HG03342 (cell line): Measurements from ENCODE around the gene HCFC1.

Experiments used
- ATAC-seq: cut with Tn5 transposase; IDR thresholded peaks from one replicate; pipeline ENCODE4 v1.9.1; 2021; ENCODE audit warnings: mild to moderate bottlenecking, moderate library complexity; ENCODE audit not compliant: unreplicated experiment

HCFC1 gene

GRCh38 chrX:153925739-153926551 is 45.7 kb downstream of the HCFC1 start, which contains the start of gene ARHGAP4:
Gene ARHGAP4, minus strand, starts transcription at chrX:153926264. Its CDS starts 62 bp downstream, at chrX:153926202.
- ATAC-seq: peak; percentile 1

DNA sequence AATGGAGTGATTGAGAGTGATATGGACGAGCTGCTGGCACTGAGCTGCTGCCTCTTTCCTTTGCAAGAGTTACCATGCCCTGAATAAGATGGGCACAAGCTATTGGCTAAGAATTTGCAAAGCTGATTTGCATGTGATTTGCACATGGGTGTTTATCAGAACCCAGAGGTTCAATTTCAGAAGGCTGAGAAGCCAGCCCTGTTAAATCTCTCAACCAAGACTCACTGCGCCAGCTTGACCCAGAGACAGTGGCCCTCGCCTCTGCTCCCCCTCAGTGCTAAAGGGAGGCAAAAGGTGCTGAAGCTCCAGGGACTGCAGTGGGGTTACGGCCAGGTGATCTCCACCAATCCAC is 46.3 kb downstream of the HCFC1 start:
- ATAC-seq: no peak

DNA sequence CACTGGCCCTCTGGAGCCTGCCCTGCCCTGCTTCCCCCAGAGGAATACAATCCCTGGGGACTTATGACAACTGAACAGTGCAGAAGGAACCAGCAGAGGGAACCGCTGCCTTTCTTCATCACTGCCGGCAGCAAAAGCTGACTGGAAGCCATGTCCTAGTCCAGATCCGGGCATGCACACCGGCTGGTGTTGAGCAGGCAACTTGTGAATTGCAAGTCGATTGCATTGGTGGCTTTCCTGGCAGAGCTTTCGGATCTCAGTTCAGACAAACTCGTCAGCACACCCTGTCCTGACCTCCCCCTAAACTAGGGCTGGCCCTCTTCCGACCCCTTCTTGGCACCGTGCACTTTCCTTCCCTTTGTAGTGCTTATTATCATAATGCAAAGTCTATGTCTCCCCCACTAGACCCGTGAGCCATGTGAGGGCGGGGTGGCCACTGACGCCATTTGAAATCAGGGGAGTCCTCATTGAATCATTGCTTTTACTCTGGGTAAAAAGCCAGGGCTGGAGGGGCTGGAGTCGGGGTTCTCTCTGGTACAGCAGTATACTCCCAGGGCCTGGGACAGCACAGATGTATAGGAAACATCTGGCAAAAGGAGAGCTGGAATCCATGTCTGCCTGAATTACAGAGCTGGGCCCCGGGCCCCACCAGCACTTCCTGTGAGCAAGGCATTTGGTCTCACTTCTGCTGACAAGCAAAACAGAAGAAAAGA is 47.3 kb downstream of the HCFC1 start:
- no peak for ATAC-seq

DNA sequence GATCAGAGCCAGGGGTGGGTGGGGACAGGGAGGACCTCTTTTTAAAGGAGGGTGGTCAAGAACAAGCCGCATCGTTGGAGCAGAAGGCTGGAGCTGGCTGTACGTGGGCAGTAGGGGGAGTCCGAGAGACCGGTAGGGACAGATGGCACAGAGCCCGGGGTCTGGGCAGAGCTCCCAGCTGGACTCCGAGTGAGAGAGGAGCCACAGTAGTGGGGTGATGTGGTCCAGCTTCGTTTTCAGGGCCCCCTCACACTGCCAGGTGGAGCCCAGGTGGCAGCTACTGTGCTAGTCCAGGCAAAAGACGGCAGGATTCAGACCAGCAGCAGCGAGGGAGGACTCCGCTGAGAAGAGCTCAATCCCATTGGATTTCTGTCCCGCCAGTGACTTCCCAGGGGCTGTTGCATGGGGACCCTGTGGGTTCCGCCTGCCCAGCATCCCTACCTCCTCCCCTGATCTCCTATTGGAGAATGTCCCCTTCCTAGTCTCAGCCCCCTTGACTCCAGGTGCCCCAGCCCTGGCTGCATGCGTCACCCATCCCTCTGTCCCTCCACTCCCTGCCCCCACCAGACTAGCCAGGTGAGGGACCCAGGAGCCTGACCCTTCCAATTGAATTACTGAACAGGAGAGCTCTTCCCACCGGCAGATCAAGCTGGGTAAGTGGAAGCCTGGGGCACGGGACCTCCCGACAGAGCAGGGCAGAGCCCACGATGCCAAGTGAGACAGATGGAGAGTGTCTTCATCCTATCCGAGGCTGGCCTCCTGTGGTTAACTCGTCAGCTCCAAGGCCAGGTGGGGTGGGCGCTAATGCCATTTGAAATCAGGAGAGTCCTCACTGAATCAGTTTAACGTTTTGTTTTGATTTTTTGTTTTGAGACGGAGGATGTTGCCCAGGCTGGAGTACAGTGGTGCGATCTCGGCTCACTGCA is 48.4 kb downstream of the HCFC1 start:
- ATAC-seq: no peak

GRCh38 chrX:153921511-153922446 is 49.8 kb downstream of the HCFC1 start:
- no peak for ATAC-seq

GRCh38 chrX:153921070-153921469 is 50.5 kb downstream of the HCFC1 start:
- no peak for ATAC-seq

DNA sequence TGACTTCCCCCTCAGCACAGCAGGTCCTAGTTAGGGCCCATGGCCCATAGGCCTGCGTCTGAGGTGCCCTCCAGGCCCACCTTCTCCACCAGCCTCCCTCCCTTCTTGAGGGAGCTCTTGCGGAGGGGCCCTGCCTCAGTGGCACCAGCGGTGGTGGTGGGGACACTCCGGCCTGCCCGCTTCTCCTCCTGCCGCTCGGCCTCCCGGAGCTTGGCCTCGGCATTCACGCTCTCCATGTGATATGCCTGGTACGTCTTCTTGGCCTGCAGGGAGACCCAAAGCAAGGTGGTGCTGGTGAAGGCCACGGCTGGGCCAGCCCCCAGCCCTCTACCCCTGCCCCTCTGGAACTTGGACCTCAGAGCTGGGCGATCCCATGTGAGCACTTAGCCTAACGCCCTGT is 51.1 kb downstream of the HCFC1 start:
- no peak for ATAC-seq

DNA sequence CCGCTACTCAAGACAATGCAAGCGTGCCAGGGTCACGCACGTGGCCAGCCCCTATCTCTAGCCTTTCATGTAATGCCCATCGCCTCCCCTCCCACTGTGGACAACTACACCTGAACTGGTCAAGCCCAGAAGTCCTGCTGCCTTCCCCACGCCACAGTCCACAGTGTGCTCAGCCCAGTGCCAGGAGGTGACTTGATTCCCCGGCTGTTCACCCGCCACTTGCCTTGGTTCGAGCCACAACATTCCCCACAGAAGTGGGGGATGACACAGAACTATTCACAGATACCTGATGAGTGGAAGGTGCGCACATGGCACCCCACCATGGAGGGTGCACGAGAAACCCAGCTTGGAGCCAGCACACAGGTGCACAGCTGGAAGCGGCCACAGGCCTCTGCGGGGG is 52.3 kb downstream of the HCFC1 start:
- no peak for ATAC-seq

DNA sequence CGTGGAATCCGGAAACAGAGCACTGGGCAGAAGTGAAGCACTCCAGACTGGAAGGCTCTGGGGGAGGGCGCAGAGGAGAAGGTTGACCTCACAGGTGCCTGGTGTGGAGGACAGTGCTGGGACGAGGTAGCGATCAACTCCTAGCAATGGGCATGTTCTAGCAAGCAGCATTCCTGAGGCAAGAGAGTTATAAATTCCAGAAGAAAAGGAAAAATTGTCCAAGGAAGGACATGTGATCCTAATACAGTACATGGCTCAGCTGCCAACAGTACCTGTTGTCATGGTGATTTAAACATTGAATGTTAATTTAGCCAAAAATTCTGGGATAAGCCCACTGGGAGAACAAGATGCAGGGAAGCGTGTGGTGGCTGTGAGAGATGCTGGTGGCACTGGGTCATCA is 53.7 kb downstream of the HCFC1 start:
- no peak for ATAC-seq

GRCh38 chrX:153913701-153914100 is 57.9 kb downstream of the HCFC1 start:
- ATAC-seq: no peak

- ATAC-seq: no peak
Measured at GRCh38 chrX:153913211-153913610, 58.4 kb downstream of the HCFC1 start.

DNA sequence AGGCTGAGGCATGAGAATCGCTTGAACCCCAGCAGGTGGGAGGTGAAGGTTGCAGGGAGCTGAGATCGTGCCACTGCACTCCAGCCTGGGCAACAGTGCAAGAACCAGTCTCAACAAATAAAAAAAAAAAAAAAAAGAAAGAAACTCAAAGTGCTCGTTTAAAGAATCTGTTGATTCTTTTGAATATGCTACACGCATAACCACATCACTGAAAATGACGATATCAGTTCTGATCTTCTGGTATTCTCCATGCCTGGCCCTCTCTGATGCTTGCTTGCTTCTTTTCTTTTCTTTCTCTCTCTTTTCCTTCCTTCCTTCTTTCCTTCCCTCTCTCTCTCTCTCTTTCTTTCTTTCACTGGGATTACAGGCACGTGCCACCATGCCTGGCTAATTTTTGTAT is 59.8 kb downstream of the HCFC1 start:
- ATAC-seq: no peak

GRCh38 chrX:153910446-153910845 is 61.2 kb downstream of the HCFC1 start:
- ATAC-seq: no peak

- ATAC-seq: no peak
Measured at GRCh38 chrX:153909980-153910360, 61.6 kb downstream of the HCFC1 start.

DNA sequence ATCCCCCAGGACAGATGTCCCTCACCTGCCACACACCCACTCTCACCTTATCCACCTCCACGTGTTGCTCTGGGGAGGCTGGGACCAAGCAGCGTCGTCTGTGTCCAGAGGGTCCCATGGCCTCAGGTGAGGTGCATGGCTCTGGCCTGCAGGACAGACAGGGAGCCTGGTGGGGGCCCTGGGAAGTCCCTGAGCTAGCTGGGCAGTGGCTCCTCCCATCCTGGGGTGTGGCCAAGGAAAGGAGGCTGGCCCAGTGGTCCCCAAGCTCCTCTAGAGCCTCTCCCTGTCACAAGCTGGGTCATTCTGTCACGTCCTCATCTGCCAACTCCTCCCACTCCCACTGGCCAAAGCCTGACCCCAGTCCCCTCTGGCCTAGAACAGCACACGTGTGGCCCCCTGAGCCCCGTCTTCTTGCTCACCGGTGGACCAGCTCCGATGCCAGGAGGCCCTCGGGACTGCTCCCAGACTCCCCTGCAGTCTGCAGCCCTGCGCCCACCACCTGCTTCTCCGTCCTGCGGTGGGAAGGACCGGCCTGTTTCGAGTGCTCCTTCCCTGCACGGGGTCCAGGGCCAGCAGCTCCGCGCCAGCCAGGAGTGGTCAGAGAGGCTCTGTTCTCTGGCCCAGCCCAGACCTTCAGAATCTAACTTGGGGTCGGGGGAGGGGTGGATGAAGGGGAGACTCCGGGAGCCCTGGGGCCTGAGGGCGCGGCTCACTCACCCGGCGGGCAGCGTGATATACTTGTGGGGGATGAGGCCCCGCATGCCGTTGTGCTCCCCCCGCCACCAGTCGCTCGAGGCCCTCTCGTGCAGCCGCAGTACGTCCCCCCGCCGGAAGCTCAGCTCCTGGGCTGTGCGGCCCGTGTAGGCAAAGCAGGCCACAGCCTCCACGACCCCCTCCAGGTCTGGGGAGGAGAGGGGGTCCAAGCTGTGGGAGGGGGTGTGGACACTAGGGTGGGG is 62.3 kb downstream of the HCFC1 start:
- ATAC-seq: peak; percentile 52

GRCh38 chrX:153908219-153908860 is 63.3 kb downstream of the HCFC1 start:
- ATAC-seq: no peak

DNA sequence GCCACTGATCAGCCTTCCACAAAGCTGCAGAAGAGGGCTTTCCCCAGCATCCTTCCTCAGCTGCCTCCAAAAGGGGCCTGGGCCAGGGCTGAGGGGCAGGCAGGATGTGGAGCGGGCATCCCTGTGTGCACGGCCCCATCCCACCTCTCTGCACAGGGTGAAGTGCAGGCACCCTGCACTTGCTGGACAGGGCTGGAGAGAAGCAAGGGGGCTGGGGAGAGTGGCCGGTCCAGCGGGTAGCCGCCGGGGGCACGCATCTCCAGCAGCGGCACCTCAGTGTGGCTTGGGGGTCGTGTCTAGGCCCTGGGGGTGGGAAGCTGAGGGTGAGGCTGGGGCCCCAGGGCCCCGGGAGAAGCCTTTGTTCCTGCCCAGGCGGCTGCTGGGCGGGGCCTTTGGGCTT is 64.2 kb downstream of the HCFC1 start:
- no peak for ATAC-seq

- ATAC-seq: no peak
Measured at GRCh38 chrX:153906126-153906917, 65.3 kb downstream of the HCFC1 start.
